ENCODE measurements around the gene CAPN11.
"Not testable (repeated sequence)": the region's sequence is repeated elsewhere in the genome, so short reads cannot be mapped to it uniquely, and the experiment has no call there.

Gene CAPN11

DNA sequence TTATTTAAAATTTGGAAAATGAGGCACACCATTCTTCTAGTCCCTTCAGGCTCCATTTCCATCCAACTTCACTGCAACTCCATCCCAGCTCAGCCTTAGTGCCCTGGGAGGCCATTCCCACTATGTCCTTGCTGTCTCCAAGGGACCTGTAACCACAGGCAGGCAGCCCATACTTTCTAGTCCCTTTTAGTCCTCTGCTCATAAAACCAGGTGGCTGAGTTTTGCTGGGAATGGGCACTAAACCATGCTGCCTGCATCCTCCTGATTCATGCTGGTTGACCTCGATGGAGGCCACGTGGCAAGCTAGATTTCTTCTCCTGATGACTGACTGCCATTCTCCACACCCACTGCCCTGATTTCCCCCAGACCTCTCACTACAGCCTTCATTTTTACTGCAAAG, 30.6 kb downstream of the CAPN11 start:
- H3K4me3 ChIP-seq (ENCODE audit: low read length) = no peak overlapping the region
- no peak for TF ChIP-seq ZNF274 (IDR thresholded peaks at IDR 0.05; ENCODE audit: low read depth, low read length)

DNA sequence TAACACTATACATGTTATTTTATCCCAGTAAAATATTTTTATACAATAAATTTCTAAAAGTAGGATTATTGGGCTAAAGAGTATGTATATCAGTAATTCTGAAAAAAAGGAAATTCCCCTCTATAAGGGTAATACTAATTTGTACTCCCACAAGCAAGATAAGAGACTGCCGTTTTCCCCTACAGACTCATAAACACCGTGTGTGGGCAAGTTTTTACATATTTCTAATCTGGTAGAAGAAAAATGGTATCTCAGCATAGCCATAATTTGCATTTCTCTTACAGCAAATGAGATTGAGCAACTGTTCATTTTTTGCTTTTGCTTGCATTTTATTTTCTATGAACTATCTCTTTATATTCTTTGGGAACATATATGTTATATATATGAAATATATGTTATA, 32.1 kb downstream of the CAPN11 start:
- no peak for TF ChIP-seq ZNF274 (IDR thresholded peaks at IDR 0.05; ENCODE audit: low read depth, low read length)
- no peak overlapping the region for H3K4me3 ChIP-seq (ENCODE audit: low read length)

- H3K4me3 ChIP-seq (ENCODE audit: low read length) = no peak overlapping the region
- TF ChIP-seq ZNF274 (IDR thresholded peaks at IDR 0.05; ENCODE audit: low read depth, low read length) = no peak
Observed at GRCh38 chr6:44192428-44193041, 33.9 kb downstream of the CAPN11 start.

DNA sequence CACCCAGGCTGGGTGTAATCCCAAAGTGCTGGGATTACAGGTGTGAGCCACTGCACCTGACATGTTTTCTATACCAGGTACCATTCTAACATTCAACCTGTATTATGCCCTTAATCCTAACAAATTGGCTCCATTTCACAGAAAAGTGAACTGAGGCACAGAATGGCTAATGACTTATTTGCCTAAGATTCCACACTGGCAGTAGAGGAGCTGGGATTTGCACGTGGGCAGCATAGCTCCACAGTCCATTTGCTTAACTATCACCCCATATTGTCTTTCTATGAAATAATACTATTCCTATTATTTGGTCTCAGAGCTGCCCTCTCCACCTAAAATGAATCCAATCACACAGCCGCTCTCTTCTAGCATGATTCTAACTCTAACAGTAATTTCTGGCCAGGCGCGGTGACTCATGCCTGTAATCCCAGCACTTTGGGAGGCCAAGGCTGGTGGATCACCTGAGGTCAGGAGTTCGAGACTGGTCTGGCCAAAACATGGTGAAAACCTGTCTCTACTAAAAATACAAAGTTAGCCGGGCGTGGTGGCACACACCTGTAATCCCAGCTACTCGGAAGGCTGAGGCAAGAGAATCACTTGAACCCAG, 34.8 kb downstream of the CAPN11 start:
- H3K4me3 ChIP-seq (ENCODE audit: low read length) = no peak overlapping the region
- no peak for TF ChIP-seq ZNF274 (IDR thresholded peaks at IDR 0.05; ENCODE audit: low read depth, low read length)

GRCh38 chr6:44194326-44194725, 35.7 kb downstream of the CAPN11 start:
- H3K4me3 ChIP-seq (ENCODE audit: low read length) = no peak overlapping the region
- TF ChIP-seq ZNF274 (IDR thresholded peaks at IDR 0.05; ENCODE audit: low read depth, low read length) = no peak

GRCh38 chr6:44196351-44196750, 37.7 kb downstream of the CAPN11 start:
- H3K4me3 ChIP-seq (ENCODE audit: low read length) = not testable (repeated sequence)

DNA sequence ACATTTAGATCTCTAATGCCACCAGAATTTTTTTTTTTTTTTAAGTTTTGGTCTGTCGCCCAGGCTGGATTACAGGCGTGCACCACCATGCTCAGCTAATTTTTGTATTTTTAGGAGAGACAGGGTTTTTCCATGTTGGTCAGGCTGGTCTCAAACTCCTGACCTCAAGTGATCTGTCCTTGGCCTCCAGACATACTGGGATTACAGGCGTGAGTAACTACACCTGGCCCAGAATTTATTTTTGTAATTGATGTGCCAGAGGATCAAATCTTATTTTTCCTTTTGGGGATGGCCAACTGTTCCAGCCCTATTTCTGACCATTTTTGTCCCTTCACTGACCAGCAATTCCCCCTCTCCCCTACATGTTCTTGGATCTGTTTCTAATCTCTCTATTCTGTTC, 40.1 kb downstream of the CAPN11 start:
- TF ChIP-seq ZNF274 (IDR thresholded peaks at IDR 0.05; ENCODE audit: low read depth, low read length) = no peak
- H3K4me3 ChIP-seq (ENCODE audit: low read length) = no peak overlapping the region

GRCh38 chr6:44199883-44200282, 41.3 kb downstream of the CAPN11 start:
- TF ChIP-seq ZNF274 (IDR thresholded peaks at IDR 0.05; ENCODE audit: low read depth, low read length) = no peak
- H3K4me3 ChIP-seq (ENCODE audit: low read length) = no peak overlapping the region

DNA sequence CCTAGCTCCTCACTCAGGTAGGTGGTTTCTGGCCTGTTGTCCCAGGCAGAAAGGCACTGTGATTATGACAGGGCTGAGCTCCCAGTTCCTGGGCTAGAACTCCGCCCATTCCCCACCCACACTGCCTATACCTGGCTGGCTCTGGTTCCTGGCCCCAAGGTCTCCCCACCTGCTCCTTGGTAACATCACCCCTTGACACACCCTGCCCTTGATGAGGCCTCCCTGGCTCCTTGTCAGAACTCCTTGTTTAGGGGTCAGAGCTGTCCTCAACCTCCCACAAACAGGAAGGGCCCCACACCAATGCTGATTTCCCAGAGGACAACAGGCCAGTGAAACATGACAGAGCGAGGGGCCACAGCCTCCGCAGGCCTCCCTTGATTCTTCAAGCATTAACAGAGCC, 42.6 kb downstream of the CAPN11 start:
- H3K4me3 ChIP-seq (ENCODE audit: low read length) = no peak overlapping the region
- TF ChIP-seq ZNF274 (IDR thresholded peaks at IDR 0.05; ENCODE audit: low read depth, low read length) = no peak

GRCh38 chr6:44201638-44202303, 43.2 kb downstream of the CAPN11 start:
- H3K4me3 ChIP-seq (ENCODE audit: low read length) = no peak overlapping the region
- no peak for TF ChIP-seq ZNF274 (IDR thresholded peaks at IDR 0.05; ENCODE audit: low read depth, low read length)

- no peak overlapping the region for H3K4me3 ChIP-seq (ENCODE audit: low read length)
- TF ChIP-seq ZNF274 (IDR thresholded peaks at IDR 0.05; ENCODE audit: low read depth, low read length) = no peak
Observed at GRCh38 chr6:44202332-44202971, 43.8 kb downstream of the CAPN11 start.

DNA sequence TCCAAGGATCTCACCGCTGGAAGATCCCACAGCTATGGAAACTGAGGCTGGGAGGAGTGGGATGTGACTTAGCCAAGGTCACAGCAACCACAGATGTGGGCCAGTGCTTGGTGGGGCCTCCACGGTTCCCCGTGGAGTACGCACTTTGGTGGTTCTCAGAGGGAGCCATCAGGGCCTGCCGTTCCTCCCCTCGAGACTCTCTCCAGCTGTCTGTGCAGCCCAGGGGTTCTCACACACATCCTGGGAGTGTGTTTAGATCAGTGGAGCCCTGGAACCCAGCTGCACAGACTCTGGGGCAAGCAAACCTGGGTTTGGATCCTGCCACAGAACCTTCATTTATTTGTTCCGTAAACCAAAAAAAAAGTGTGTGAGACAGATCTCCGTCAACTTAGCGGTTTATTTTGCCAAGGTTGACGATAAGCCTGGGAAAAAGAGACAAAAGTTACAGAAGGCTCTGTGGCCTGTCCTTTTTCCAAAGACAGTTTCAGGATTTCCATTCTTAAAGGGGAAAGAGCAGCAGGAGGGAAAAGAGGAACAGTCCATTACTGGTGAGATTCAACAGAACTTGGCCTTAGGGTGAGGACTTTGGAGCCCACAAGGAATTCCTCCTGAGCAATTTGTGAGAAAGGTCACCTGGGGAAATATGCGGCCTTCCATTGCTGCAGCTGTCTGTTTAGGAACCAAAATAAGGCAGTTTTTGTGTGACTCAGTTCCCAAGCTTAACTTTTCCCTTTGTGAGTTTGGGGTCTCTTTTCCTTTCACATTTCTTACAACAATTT, 44.5 kb downstream of the CAPN11 start:
- no peak overlapping the region for H3K4me3 ChIP-seq (ENCODE audit: low read length)
- no peak for TF ChIP-seq ZNF274 (IDR thresholded peaks at IDR 0.05; ENCODE audit: low read depth, low read length)

DNA sequence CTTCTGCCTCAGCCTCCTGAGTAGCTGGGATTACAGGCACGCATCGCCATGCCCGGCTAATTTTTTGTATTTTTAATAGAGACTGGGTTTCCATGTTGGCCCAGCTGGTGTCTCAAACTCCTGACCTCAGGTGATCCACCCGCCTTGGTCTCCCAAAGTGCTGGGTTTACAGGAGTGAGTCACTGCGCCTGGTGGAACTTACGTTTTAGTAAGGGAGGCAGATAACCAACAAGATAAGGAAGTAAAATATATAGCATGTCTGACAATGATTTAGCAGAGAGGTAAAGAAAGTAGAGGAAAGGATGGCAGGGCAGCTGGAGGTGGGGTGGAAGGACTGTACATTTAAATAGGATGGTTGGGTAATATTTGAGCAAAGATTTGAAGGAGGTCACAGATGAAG, 45.3 kb downstream of the CAPN11 start:
- TF ChIP-seq ZNF274 (IDR thresholded peaks at IDR 0.05; ENCODE audit: low read depth, low read length) = no peak

DNA sequence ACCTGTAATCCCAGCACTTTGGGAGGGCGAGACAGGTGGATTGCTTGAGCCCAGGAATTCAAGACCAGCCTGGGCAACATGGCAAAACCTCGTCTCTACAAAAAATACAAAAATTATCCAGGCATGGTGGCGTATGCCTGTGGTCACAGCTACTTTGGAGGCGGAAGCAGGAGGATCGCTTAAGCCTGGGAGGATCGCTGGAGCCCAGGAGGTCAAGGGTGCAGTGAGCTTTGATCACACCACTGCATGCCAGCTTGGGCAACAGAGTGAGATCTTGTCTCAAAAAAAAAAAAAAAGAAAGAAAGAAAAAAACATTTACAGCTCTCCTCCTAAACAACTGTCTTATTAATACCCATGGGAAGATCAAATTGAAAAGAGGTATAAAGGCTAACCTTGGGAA, 49.3 kb downstream of the CAPN11 start:
- no peak for TF ChIP-seq ZNF274 (IDR thresholded peaks at IDR 0.05; ENCODE audit: low read depth, low read length)
- H3K4me3 ChIP-seq (ENCODE audit: low read length) = no peak overlapping the region

More for the DNA sequence above, 45.3 kb downstream of the CAPN11 start:
- H3K4me3 ChIP-seq (ENCODE audit: low read length) = no peak overlapping the region
